ENCODE results near the gene GJD3. TPM values are rescaled to one million over a fixed set of nuclear protein-coding genes. Genes with fewer than 3 reads are reported as not detected.

The GJD3 gene
- total RNA-seq, result 1.3 TPM in 1 of 2 replicates, not detected in the other

GRCh38 chr17:40364121-40364861, at the start of gene GJD3:
TSS of gene GJD3 (minus strand) at chr17:40364737. CDS start at chr17:40363815, 922 bp downstream.

Other genes with a start within 250 kb of the GJD3 start
- 49.5 and 68.7 TPM in 2 replicates for gene MSL1, start 242.8 kb downstream of the GJD3 start, total RNA-seq
- gene CASC3, start 224.2 kb downstream of the GJD3 start, total RNA-seq, result 26.2 and 28.7 TPM in 2 replicates
- gene RAPGEFL1, start 187.3 kb downstream of the GJD3 start, total RNA-seq, result 2.3 and 3.2 TPM in 2 replicates
- 8.1 and 11.0 TPM in 2 replicates for gene WIPF2, start 145.4 kb downstream of the GJD3 start, total RNA-seq
- gene CDC6, start 76.9 kb downstream of the GJD3 start, total RNA-seq, result 5.2 and 9.6 TPM in 2 replicates
- 35.6 and 63.9 TPM in 2 replicates for gene RARA, start 55.6 kb downstream of the GJD3 start, total RNA-seq
- gene TOP2A, start 53.2 kb upstream of the GJD3 start, total RNA-seq, result 20.9 and 34.5 TPM in 2 replicates
- gene IGFBP4, start 78.7 kb upstream of the GJD3 start, total RNA-seq, result 197 and 334 TPM in 2 replicates
- 0.16 TPM in 1 of 2 replicates, not detected in the other for gene TNS4, start 136.9 kb upstream of the GJD3 start, total RNA-seq
- not detected in 2 replicates for gene CCR7, start 200.7 kb upstream of the GJD3 start, total RNA-seq

All from cardiac atrium fibroblast (primary cell).